Kidney capillary endothelial cell (primary cell): ENCODE data around the gene MAP3K7.

ENCODE experiments used
- DNase-seq: peaks from one replicate; pipeline ENCODE4 v3.0.0-alpha.2; 2018; ENCODE audit warnings: low spot score

The MAP3K7 gene

DNA sequence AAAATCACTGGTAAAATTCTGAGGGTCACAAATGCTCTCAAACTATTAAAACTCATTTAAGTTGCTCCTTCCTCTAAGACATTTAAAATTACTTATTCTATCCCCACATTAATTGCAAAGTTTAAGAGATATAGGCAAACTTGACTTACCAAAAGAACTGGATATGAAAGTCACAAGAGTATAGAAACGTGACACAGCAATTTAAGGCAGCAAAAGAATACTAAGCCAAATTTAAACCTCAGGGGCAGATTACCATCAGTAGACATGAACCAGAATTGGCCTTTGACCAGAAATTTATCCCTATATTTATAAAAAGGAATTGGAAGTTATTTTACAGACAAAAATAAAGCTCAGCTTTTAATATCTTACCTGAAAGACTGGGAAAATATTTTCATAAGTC, 56.0 kb downstream of the MAP3K7 start:
- no peak for DNase-seq

GRCh38 chr6:90525421-90525820, 61.5 kb downstream of the MAP3K7 start:
- DNase-seq: no peak

- DNase-seq: no peak
Observed at GRCh38 chr6:90523779-90524310, 63.0 kb downstream of the MAP3K7 start.

DNA sequence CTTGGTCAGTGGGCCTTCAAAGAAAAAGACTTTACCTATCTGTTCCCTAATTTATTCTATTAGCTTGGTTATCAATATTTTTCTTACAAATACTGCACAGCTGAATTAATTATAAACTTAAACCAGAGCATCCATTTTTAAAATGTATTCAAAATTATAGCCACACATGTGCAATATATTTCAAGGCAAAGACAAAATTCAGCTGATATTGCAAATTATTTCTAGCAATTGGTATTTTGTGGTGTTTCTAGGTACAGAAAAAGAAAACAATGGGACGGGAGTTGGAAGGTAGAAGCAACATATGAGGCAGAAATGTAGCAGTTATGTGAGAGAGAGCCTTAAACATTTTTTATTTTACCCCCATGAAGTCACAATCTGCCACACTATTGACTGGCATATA, 64.9 kb downstream of the MAP3K7 start:
- DNase-seq: no peak

GRCh38 chr6:90516074-90516660, 70.7 kb downstream of the MAP3K7 start:
- DNase-seq: no peak

- no peak for DNase-seq
Observed at GRCh38 chr6:90514496-90514895, 72.4 kb downstream of the MAP3K7 start.

DNA sequence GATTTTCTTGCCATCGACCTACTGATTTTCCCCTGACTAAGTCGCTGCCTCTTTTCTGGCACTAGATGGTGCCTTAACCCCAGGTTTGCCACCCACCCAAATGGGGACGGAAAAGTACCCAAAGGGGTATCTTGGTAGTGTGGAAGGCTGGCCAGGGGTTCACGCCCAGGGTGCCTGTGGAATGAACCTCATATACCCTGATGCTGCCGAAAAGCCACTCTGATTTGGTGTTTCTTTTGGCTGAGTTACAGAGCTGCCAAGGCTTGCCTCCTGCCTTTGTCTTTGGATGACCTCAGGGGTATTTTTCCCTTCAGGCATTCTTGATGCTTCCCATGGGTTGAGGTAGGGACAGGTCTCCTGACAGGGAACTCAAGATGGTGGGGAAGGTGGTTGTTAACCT, 78.1 kb downstream of the MAP3K7 start:
- no peak for DNase-seq

DNA sequence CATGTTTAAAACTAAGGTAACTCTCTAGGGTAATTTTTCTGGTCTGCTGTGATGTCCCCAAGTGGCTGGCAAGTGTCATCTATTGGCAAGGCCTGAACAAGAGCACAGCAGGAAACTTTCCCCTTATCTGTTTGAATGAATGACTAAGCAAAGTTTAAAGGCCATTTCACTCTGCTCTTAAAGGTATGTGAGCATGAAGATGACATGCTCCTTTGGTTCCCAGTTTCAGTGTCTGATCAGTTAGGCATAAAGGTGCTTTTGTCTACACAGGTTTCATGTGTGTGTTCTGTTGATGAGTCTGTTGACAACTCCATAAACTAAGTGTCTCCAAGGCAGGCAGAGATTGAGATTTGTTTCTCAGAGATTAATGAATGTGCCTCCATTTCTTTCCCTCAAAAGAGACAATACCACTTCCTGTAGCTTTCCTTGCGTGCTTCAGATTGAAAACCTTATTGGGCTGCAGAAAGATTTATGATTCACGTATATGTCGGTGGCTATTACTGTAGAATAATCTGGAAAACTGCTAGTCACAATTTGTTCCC, 83.9 kb downstream of the MAP3K7 start:
- DNase-seq: no peak

DNA sequence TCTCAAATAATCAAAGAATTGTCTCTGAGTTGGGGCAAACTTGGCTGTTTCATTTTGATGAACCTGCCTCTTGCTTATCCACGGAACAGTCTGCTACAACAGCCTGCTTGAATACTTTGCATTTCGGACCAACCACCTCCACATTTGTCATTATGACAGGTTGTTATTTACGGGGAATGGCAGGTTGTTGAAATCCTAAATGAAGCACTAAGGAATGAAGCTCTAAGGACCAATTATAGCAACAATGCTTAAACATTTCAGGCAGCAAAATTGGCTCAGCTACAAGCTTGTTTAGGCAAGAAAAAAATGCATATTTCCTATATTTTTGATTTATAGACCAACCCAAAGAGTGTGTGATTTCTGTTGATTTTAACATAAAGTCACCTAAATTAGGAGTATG, 84.5 kb downstream of the MAP3K7 start:
- no peak for DNase-seq

GRCh38 chr6:90500458-90500857, 86.4 kb downstream of the MAP3K7 start:
- DNase-seq: no peak

DNA sequence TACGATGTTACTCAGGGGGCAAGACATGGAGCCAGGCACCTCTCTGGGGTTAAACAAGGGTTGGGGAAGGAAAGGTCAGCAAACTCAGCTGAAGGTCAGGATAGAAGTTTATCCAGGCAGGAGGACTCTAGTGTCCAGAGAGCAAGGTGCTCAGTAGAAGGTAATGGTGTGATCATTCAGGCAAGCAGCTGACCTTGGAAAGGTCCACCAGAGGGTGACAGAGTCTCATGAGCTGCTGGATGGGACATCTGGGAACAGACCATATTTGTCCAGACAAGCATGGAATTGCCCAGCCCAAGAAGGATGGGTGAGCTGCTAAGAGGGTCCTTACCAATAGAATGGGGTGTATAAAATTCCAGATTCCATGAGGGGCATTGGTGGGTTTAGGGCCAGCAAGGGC, 89.5 kb downstream of the MAP3K7 start:
- no peak for DNase-seq

GRCh38 chr6:90496258-90497016, 90.4 kb downstream of the MAP3K7 start:
- DNase-seq: no peak

DNA sequence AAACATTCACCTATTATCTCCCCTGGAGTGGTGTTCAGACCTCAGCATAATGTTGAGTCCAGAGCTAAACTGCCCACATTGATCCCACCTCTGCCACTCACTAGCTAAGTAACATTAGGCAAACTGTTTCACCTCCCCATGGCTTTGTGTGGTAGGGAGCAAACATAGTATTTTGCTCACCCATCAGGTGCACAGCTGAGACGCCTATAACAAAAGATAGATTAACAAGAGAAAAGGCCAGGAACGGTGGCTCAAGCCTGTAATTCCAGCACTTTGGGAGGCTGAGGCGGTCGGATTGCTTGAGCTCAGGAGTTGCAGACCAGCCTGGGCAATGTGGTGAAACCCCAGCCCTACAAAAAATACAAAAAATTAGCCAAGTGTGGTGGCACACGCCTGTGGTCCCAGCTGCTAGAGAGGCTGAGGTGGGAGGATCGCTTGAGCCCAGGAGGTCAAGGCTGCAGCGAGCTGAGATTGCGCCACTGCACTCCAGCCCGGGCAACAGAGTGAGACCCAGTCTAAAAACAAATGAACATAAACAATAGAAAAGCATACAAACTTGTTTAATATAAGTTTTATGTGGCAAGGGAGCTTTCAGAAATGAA, 91.6 kb downstream of the MAP3K7 start:
- DNase-seq: no peak

- DNase-seq: no peak
Observed at GRCh38 chr6:90494067-90494780, 92.6 kb downstream of the MAP3K7 start.

DNA sequence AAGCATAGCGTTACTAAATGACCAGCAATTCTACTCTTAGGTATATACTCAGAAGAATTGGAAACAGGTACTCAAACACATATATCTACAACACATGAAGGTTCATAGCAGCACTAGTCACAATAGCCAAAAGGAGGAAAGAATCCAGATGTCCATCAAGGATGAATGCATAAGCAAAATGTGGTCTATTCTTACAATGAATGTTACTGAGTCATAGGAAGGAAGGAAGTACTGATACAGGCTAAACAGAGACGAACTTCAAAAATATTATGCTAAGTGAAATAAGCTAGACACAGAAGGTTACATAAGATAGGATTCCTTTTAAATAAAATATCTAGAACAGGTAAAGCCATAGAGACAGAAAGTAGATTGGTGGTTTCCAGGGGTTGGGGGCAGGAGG, 93.5 kb downstream of the MAP3K7 start:
- peak; percentile 89 for DNase-seq

DNA sequence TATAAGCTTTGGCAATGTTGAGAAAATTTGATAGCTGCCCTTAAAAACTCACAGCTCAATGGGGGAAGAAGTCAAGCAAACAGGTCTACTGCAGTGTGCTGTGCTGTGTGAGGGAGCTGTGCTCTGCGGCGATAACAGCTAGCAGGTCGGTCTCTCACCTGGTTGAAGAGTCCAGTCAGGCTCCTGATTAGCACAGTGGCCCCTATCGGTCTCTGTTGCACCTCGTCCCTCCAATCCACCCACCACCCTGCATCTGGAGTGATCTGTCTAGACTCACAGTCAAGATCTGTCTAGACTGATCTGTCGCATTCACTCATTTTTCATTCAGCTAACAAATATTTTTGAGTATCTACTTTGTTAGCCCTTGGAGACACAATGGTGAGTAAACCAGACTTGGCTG, 94.1 kb downstream of the MAP3K7 start:
- DNase-seq: no peak

GRCh38 chr6:90492369-90492768, 94.5 kb downstream of the MAP3K7 start:
- DNase-seq: no peak

DNA sequence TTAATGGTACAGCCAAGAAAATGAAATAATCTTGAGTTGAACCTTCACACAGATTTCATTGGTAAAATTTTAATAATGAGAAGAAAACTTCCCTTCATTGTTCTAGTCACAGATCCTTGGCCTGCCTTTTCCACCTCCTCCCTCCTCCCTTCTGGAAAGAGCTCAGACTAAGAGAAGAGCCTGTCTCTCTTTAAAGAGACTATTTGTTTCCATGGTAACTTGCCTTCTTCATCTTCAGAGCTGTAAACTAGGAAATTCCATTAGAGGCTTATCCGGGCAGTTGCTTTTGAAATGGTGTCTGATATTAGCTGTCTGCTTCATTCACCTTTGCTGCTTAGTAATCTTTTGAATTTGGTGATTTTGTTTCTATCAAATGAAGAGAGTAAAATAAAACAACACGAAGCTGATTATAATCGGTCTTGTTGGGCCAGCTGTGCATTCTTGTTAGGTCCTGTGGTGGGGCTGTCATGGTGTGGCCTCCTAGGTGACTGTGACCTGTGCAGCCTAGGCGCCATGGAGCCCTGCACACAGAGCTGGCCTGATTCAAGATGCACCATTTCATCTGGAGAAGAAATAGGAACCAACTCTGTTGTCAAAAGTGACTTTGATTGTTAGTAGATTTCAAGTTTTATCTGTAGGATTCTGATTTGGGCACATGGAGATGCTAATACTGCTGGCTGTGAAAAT, 96.7 kb downstream of the MAP3K7 start:
- no peak for DNase-seq

GRCh38 chr6:90488816-90489215, 98.1 kb downstream of the MAP3K7 start:
- no peak for DNase-seq

GRCh38 chr6:90485635-90486277, 101.1 kb downstream of the MAP3K7 start:
- DNase-seq: no peak

- DNase-seq: no peak
Observed at GRCh38 chr6:90484903-90485302, 102.0 kb downstream of the MAP3K7 start.
